Measurements from ENCODE around the gene CHST3.

Gene CHST3

GRCh38 chr10:71995449-71995848 is 31.3 kb downstream of the CHST3 start:
- no peak for DNase-seq

DNA sequence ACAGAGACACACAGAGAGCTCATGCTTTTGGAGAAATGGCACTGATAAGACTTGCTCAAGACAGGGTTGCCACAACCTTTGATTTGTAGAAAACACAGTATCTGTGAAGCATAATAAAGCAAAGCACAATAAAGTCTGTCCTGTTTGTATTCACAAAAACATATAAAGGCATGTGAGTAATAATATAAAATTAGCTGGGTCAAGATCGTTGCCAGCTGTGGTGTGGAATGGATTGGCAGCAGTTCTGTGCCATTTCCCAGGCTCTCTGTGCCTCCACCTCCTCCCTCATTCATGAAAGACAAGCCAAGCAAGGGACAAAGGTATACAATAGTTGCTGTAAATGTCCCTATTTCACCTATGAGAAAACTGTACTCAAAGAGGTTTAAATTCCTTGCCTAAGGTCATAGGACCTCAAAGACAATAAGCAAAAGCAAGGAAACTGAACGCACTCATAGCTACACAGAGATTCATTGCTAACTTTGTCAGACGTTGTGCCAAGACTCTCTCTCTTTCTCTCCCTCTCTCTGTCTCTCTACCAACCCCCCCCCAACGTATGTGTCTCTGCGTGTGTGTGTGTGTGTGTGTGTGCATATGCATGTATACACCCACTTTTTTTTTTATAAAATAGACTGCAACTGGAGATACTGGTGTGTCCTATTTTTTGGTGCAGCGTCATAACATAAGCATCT is 31.8 kb downstream of the CHST3 start:
- DNase-seq: no peak

GRCh38 chr10:71996592-71997371 is 32.6 kb downstream of the CHST3 start:
- no peak for DNase-seq

DNA sequence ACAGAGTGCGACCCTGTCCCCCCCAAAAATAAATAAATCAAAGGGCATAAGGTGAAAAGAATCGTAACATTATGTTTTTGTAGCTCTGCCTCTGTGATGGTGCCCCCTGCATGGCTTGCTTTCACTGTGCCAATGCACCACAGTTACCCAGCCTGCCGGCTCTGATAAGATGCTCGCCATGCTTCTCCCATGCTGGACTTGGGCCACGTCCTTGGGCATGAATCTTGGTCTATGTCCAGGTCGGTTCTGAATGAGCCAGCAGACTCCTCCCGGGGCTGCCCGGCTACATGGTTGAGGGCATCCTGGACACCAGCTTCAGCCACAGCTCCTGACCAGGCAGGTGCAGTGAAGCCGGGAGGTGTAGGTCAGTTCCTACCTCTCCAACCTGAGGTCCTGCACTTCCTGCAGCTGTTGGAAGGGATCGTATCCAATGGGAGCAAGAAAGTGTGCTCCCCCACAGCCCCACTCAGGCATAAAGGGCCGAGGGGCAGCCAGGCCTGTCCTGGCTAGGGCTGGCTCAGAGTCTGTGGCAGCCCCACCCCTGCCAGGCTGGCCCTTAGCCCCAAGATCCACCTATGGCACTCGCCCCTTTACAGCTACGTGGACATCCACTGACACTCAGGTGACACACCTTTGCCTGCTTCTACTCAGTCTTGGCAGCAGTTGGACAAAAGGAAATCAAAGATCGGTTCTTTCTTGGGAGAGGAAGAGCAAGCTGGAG is 34.1 kb downstream of the CHST3 start:
- no peak for DNase-seq

DNA sequence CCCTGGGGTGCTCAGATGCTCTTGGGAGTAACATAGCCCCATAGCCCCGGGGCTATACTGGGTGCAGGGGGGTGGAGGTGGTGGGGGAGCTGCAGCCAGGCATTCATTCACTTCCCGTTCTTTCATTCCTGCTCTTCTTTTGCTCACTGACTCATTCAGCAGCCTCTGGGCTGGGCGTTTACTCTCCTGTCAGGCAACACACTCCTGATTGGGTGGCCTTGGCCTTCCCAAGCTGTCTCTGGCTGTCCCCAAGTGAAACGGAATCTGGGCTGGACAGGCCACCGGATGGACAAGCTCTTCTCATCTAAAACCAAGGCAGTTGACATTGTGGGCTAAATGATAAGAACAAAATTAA is 34.6 kb downstream of the CHST3 start:
- no peak for DNase-seq

DNA sequence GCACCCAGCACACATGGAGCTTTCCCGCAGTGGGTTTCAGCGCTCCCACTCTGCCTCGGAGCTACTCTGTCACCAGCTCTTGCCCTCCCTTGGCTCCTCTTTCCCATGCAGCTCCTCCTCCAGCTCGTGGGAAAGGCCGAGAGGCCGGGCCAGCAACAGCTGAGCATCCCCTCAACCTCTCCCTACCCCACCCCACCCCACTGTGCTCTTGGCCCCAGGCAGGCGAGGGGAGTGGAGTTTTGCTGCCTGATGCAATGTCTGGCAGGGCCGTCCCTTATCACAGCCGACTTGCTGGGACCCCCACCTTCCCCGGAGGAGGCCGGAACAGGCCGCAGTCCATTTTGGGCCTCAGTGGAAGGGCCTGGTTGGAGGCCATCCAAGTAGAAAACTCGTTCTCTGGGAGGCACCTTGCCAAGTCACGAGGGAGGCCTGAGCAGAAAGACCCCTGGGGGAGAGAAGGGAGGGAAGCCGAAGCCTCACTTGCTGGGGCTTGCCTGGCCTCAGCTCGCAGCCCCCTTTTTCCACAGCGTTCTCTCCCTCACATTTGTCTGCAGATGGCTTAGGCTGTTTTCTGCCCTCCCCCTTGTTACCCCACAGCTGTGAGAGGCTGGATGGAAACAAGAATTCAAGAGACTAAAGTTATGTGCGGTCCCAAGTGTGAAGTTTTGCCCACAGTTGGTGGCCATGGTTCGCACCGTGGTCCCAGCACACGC is 35.3 kb downstream of the CHST3 start:
- no peak for DNase-seq

- DNase-seq: no peak
Observed at GRCh38 chr10:72000073-72001032, 36.2 kb downstream of the CHST3 start.

DNA sequence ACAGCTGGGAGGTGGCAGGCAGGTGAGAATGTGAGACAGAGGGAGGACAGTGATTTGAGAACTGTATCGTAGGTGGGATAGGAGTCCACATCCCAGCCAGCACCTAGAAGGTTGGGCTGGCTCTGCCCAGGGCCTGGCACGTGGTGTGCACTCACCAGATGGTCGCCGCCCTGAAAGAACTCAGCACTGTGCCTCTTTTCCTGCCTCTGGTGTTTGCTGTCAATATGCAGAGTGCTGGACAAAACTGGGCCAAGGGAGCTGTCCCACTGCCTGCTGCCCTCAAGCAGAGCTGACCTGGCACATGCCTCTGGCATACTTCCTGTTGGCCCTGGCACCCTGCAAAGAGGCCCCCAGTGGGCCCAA is 36.8 kb downstream of the CHST3 start:
- no peak for DNase-seq

DNA sequence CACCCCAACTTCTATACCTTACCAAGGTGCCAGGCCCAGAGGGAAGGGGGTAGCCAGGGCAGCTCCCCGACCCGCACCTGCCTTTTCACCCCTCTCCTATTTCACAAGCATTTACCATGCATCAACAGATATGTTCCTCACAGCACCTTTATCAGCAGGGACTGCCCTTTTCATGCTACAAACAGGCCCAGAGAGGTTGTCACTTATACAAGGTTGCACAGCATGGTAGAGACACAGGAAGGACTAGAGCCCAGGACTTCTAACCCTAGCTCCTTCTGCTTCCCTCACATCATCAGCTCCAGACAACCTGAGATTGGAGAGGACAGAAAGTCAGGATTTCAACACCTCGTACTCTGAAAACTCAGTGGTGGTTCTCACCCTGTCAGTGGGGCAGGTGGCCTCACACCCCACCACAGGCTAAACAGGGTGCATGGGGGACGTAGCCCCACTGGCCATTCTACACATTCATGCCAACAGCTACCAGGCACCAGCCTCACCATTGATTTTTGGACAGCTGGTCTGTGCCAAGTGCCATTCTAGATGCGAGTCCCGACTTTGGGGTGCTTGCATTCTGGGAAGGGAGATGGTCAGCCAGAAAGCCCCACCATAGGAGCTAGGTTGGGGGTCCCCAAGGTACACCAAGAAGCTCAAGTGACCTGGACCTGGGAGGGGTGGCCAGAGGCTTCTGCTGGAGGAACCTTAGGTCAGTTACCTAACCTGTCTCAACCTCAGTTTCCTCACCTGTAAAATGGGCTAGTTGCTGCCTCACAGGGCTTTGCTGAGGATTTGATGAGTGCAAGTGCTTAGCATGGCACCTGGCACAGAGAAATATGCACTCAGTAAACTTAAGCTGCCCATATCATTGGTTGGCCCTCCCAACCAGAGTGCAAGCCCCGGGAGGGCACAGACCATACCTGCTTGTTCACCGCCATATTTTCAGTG is 38.4 kb downstream of the CHST3 start:
- DNase-seq: no peak

DNA sequence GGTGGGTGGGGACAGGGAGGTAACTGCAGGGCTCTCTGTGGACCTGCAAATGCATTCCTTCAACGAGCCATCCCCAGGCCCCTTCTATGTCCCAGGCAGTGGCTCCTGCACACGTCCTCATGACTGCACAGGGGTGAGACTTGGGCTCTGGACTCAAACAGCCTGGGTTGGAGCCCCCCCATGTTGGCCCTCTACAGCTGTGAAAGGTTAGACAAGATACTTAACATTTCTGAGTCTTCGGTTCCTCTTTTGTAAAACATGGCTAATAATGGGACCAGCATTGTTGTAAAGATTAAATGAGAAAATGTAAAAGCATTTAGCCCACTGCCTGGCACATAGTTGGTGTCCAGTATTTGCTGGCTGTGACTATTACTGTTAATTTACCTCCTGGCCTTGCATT is 41.8 kb downstream of the CHST3 start:
- DNase-seq: no peak

- DNase-seq: no peak
Observed at GRCh38 chr10:72007246-72007892, 43.2 kb downstream of the CHST3 start.

- no peak for DNase-seq
Observed at GRCh38 chr10:72008096-72008981, 44.1 kb downstream of the CHST3 start.

- DNase-seq: no peak
Observed at GRCh38 chr10:72009051-72009424, 44.8 kb downstream of the CHST3 start.

DNA sequence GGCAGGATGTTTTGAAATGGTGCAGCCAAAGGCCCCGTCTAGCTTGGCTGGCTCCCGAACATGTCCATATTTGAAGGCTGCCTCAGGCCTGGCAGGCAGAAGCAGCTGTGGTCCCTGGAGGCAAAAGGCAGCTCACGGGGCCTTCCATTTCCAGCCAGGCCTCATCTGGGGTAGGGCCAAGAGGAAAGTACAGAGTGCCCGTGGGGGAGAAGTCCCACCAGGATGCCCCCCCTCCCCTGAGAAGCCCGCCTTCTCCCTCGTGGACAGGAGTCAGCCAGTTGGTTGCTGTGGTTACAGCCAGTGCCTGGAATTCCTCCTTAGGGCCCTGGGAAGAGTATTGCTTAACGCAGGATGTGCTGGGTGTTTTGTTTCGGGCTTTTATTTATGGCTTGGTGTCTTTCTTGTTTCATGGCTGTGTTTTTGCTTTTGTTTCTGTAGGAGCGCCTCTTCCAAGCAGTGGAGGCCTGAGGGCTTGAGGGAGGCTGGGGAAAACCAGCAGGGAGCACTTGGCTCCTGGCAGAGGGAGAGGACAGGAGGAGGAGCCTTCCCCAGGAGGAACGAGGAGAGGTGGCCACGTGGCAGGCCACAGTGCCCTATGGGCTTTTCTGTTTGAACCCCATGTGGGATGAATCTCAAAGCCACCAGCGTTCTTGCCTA is 45.4 kb downstream of the CHST3 start:
- DNase-seq: no peak

DNA sequence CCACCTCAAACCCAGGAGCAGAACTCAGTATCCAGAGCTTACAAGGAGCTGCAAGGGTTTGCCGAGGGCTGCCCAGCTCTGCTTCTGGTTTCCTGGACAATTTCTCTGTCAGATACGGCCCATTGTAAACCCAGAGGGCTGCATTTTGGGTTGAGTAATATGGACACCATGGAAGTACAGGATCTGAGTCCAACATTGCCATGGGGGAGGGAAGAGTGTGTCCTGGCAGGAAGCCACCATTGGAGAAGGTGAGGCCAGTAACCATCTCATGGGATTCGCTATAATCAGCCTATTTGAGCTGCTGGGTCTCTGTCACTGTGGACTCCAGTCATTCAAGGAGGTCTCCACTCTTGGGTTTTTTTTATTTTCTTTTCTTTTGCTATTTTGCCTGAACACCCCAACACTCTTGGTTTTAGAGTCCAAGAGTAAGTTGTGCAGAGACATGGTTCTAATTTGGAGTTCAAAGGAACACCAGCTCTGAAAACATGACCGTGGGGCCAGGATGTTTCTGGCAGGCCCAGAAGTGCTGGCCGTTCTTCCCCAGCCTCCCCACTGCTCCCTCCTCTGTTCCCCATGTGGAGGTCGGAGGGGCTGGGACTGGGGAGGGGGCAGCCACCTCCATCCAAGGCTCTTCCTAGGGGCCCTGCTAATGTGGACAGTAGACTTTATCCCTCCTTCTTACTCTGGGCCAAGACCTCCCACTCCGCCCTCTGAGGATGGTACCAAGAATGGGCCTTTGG is 46.2 kb downstream of the CHST3 start:
- DNase-seq: no peak

GRCh38 chr10:72011016-72011415 is 46.8 kb downstream of the CHST3 start:
- no peak for DNase-seq

GRCh38 chr10:72011468-72011867 is 47.3 kb downstream of the CHST3 start:
- DNase-seq: no peak

DNA sequence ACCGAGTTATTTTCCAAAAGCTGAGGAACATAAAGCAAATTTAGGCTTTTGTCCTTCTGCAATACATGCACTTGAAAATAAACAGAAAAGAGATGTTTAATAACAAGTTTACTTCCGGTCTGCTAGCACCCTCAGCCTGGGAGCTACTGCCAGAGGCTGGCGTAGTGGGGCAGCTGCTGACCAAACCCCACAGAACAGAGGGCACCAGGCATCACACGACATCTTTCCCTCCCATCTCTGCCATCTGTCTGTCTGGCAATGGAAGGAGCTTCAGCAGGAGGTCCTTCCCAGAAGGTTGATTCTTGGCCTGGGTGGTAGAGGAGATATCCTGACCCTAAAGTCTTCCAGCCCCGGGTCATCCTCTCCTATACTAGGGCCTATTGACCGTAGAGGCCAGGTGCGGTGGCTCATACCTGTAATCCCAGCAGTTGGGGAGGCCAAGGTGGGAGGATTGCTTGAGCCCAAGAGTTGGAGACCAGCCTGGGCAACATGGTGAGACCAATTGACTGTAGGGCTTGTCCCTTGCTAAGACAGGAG is 47.8 kb downstream of the CHST3 start:
- DNase-seq: no peak

Data from activated T-cell treated with anti-CD3 and anti-CD28 coated beads, Interleukin-2, amount 50 U/mL, for 48 hours (primary cell).